SU-DHL-6 (cell line): ENCODE measurements around the gene CENPB.

Source experiments
- H2AFZ ChIP-seq: fragments of 200-600 bp; sonication (generic); 2 replicates; pipeline ENCODE4 v1.6.1; 2014; ENCODE audit warnings: low read depth, mild to moderate bottlenecking, moderate library complexity, mixed read lengths, antibody characterized with exemption, low read length; ENCODE audit not compliant: severe bottlenecking
- H3F3A ChIP-seq: fragments of 200-600 bp; shearing (Covaris generic); 2 replicates; pipeline ENCODE4 v1.6.0; 2016; ENCODE audit warnings: antibody characterized with exemption, mild to moderate bottlenecking; ENCODE audit not compliant: insufficient read depth
- H3K27ac ChIP-seq: fragments of 200-600 bp; sonication (generic); 2 replicates; pipeline ENCODE4 v1.5.1; 2016; ENCODE audit warnings: low read depth, mild to moderate bottlenecking, low read length, moderate library complexity, mixed read lengths
- H3K27me3 ChIP-seq: fragments of 200-600 bp; sonication (generic), shearing (Covaris generic); 2 replicates; pipeline ENCODE4 v1.6.0; 2014; ENCODE audit warnings: mild to moderate bottlenecking, low read length
- H3K36me3 ChIP-seq: fragments of 200-600 bp; sonication (generic); 2 replicates; pipeline ENCODE4 v1.6.1; 2014; ENCODE audit warnings: mild to moderate bottlenecking, low read length, mixed read lengths
- H3K4me2 ChIP-seq: fragments of 300-600, 200-600 bp; shearing (Covaris generic), sonication (generic); 2 replicates; pipeline ENCODE4 v1.6.0; 2014; ENCODE audit warnings: low read length, low read depth, mild to moderate bottlenecking; ENCODE audit not compliant: poor library complexity, severe bottlenecking
- H3K4me3 ChIP-seq: fragments of 200-600 bp; sonication (generic); 2 replicates; pipeline ENCODE4 v1.5.1; 2014; ENCODE audit warnings: antibody characterized with exemption, low read length, mild to moderate bottlenecking, mixed read lengths; ENCODE audit not compliant: insufficient read depth, poor library complexity, severe bottlenecking
- H3K79me2 ChIP-seq: fragments of 200-600 bp; sonication (generic); 2 replicates; pipeline ENCODE4 v1.6.1; 2014; ENCODE audit warnings: mild to moderate bottlenecking, low read length, moderate library complexity; ENCODE audit not compliant: insufficient read depth
- H3K9ac ChIP-seq: fragments of 200-600 bp; sonication (generic); 2 replicates; pipeline ENCODE4 v1.7.0; 2014; ENCODE audit warnings: mild to moderate bottlenecking, low read length
- H3K9me2 ChIP-seq: fragments of 200-600 bp; sonication (generic); replicated peaks from 2 replicates; pipeline ENCODE4 v1.6.1; 2014; ENCODE audit warnings: low read length; ENCODE audit not compliant: insufficient read depth
- H3K9me3 ChIP-seq: fragments of 200-600 bp; sonication (generic); 2 replicates; pipeline ENCODE4 v1.6.1; 2014; ENCODE audit warnings: low read length, mixed read lengths; ENCODE audit not compliant: insufficient read depth
- H4K20me1 ChIP-seq: fragments of 200-600 bp; sonication (generic); 2 replicates; pipeline ENCODE4 v1.6.1; 2014; ENCODE audit warnings: low read depth, mild to moderate bottlenecking, antibody characterized with exemption, low read length, moderate library complexity, mixed read lengths
- EZH2phosphoT487 ChIP-seq: fragments of 200-600 bp; sonication (generic), shearing (Covaris generic); conservative IDR thresholded peaks from 2 replicates; pipeline ENCODE4 v1.6.1; 2018; ENCODE audit warnings: mild to moderate bottlenecking, antibody characterized with exemption, low read length, moderate library complexity, mixed read lengths
- TF ChIP-seq, protein P1 (sequence below): fragments of 200-600 bp; sonication (generic); IDR thresholded peaks from one replicate; pipeline ENCODE4 v1.5.1; 2017; ENCODE audit warnings: antibody characterized with exemption, mild to moderate bottlenecking, low read length, moderate library complexity; ENCODE audit not compliant: insufficient read depth, poor library complexity, severe bottlenecking

CENPB gene

DNA sequence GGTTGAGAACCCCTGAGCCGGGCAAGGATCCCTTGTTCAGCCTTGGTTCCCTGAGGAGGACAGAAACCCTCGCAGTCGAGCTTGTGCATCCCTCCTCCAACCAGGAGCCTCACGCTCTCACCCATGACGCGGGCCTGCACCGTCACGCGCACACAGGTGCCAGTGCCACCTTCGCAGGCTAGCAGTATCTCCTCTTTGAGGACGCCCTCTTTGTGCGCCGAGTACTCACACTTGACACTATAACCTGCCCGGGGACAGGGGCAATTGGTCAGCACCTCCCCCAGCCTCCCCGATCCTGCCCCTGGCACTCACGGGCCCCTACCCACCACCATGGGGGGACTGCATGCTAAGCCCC, 32.3 kb downstream of the CENPB start:
- Histone ChIP-seq H3K9me3 (no peaks in the 10 kb centered on the region), H2AFZ (no peak overlapping the region), H3K36me3 (no peaks in the 10 kb centered on the region), H3K27ac (no peak overlapping the region), H3K4me2 (no peak overlapping the region), H3K27me3 (no peaks in the 10 kb centered on the region), H4K20me1 (no peaks in the 10 kb centered on the region; the same call in 1 of the 2 replicates), H3K79me2 (no peaks in the 10 kb centered on the region), H3F3A (no peaks in the 10 kb centered on the region), H3K9ac (no peak overlapping the region), H3K9me2 (no peaks in the 10 kb centered on the region), H3K4me3 (no peak overlapping the region)
- no peak for TF ChIP-seq EZH2phosphoT487
- TF ChIP-seq, protein P1, sequence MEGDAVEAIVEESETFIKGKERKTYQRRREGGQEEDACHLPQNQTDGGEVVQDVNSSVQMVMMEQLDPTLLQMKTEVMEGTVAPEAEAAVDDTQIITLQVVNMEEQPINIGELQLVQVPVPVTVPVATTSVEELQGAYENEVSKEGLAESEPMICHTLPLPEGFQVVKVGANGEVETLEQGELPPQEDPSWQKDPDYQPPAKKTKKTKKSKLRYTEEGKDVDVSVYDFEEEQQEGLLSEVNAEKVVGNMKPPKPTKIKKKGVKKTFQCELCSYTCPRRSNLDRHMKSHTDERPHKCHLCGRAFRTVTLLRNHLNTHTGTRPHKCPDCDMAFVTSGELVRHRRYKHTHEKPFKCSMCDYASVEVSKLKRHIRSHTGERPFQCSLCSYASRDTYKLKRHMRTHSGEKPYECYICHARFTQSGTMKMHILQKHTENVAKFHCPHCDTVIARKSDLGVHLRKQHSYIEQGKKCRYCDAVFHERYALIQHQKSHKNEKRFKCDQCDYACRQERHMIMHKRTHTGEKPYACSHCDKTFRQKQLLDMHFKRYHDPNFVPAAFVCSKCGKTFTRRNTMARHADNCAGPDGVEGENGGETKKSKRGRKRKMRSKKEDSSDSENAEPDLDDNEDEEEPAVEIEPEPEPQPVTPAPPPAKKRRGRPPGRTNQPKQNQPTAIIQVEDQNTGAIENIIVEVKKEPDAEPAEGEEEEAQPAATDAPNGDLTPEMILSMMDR, result no peak

DNA sequence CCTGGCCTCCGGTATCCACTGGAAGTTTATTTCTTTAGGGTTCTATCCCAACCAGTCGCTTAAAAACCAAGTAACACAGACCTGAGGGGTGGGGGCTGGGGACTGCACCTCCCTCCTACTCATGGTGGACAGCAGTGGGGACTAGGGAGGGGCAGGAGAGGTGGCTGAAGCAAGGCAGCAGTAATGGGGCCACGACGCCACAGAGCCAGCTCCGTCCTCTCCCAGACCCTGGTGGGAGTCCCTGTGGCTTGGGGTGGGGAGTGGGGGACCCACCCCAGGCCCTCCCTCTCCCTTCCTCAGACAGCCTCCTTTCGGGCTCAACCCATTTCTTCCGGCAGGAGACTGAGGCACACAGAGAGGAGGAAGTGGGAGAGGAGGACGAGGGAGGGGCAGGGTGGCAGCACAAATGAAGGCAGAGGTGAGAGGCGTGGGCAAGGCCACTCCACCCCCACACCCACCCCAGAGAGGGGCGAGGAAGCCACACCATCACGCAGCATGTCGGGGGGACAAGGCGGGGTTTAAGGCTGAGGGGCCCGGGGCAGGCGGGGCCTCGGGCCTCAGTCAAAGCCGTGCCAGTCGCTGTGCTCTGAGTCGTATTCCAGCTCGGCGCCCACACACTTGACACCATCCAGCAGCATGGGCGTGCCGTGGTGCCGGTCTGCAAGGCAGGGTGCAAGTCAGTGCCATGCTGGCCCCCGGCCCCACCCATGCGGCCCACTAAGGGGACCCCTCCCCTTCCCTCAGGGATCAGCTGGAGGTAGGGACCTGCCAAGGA, 32.9 kb downstream of the CENPB start:
- Histone ChIP-seq H2AFZ (no peak overlapping the region), H3K27ac (no peak overlapping the region), H3K79me2 (no peaks in the 10 kb centered on the region), H3K9me3 (no peaks in the 10 kb centered on the region), H3K9ac (no peak overlapping the region), H3F3A (no peaks in the 10 kb centered on the region), H3K4me2 (no peak overlapping the region), H3K36me3 (no peaks in the 10 kb centered on the region), H4K20me1 (no peaks in the 10 kb centered on the region; the same call in 1 of the 2 replicates), H3K27me3 (no peaks in the 10 kb centered on the region), H3K9me2 (no peaks in the 10 kb centered on the region), H3K4me3 (no peak overlapping the region)
- TF ChIP-seq, protein P1, result no peak
- no peak for TF ChIP-seq EZH2phosphoT487

DNA sequence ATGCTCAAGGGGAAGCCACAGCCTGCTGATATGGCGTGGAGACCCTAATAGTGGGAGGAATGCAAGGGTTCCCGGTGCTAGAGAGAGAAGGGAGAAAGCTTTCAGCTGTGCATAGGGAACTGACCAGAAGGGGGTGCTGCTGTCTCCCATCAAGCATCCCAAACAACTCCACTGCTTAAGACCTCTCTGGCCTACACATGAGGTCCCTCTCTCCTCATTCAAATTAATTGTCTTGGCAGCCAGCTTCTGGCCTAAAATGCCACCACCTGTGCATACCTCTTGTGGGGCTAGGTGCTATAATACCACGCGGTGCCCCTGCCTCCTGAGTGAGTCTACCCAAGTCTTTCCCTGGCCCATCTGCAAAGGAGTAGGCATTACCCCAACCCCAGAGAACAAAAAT, 33.4 kb downstream of the CENPB start:
- Histone ChIP-seq H3K36me3 (no peaks in the 10 kb centered on the region), H3K27me3 (no peaks in the 10 kb centered on the region), H3K27ac (no peak overlapping the region), H3K9me2 (no peaks in the 10 kb centered on the region), H3K79me2 (no peaks in the 10 kb centered on the region), H3K9ac (no peak overlapping the region), H3K4me3 (no peak overlapping the region), H3F3A (no peaks in the 10 kb centered on the region), H4K20me1 (no peaks in the 10 kb centered on the region; the same call in 1 of the 2 replicates), H3K4me2 (no peak overlapping the region), H2AFZ (no peak overlapping the region), H3K9me3 (no peaks in the 10 kb centered on the region)
- TF ChIP-seq, protein P1, result peak; percentile 57
- no peak for TF ChIP-seq EZH2phosphoT487
